Fibroblast of upper back skin (primary cell): ENCODE measurements around the gene PTPRM.
A peak's percentile ranks its signal among the peaks of the same experiment; 100 is the strongest.

Source experiments
- DNase-seq: peaks from one replicate; pipeline ENCODE4 v3.0.0-alpha.2; 2013

Gene PTPRM

GRCh38 chr18:7902399-7902839, 335.3 kb downstream of the PTPRM start:
- peak; percentile 32 for DNase-seq

GRCh38 chr18:7904529-7904928, 337.4 kb downstream of the PTPRM start:
- peak; percentile 78 for DNase-seq

GRCh38 chr18:7908681-7909299, 341.7 kb downstream of the PTPRM start:
- no peak for DNase-seq

- no peak for DNase-seq
Observed at GRCh38 chr18:7914834-7915670, 347.9 kb downstream of the PTPRM start.

- no peak for DNase-seq
Observed at GRCh38 chr18:7918701-7919100, 351.6 kb downstream of the PTPRM start.

- DNase-seq, result no peak
Observed at GRCh38 chr18:7919565-7919964, 352.4 kb downstream of the PTPRM start.

GRCh38 chr18:7921938-7922587, 354.9 kb downstream of the PTPRM start:
- DNase-seq, result peak; percentile 70

GRCh38 chr18:7923105-7923504, 356.0 kb downstream of the PTPRM start:
- DNase-seq, result no peak

GRCh38 chr18:7924616-7925015, 357.5 kb downstream of the PTPRM start:
- DNase-seq, result no peak

GRCh38 chr18:7926526-7926925, 359.4 kb downstream of the PTPRM start:
- no peak for DNase-seq

GRCh38 chr18:7927119-7927518, 360.0 kb downstream of the PTPRM start:
- no peak for DNase-seq

GRCh38 chr18:7931763-7932162, 364.6 kb downstream of the PTPRM start:
- no peak for DNase-seq

- DNase-seq, result no peak
Observed at GRCh38 chr18:7937268-7937667, 370.2 kb downstream of the PTPRM start.

GRCh38 chr18:7939521-7939920, 372.4 kb downstream of the PTPRM start:
- DNase-seq, result no peak

GRCh38 chr18:7940379-7940778, 373.3 kb downstream of the PTPRM start:
- DNase-seq, result no peak

- no peak for DNase-seq
Observed at GRCh38 chr18:7940971-7941370, 373.9 kb downstream of the PTPRM start.

GRCh38 chr18:7941533-7941932, 374.4 kb downstream of the PTPRM start:
- no peak for DNase-seq

GRCh38 chr18:7945882-7946281, 378.8 kb downstream of the PTPRM start:
- peak; percentile 95 for DNase-seq

GRCh38 chr18:7946734-7947377, 379.7 kb downstream of the PTPRM start:
- peak; percentile 88 for DNase-seq

- DNase-seq, result peak; percentile 51
Observed at GRCh38 chr18:7950380-7951136, 383.4 kb downstream of the PTPRM start.

GRCh38 chr18:7953095-7953958, 386.2 kb downstream of the PTPRM start:
- DNase-seq, result no peak

GRCh38 chr18:7954238-7954637, 387.1 kb downstream of the PTPRM start:
- peak; percentile 9 for DNase-seq
